Activated CD8-positive, alpha-beta memory T cell treated with anti-CD3 and anti-CD28 coated beads for 36 hours (primary cell): ENCODE data around the gene SPCS1. TPM values are rescaled to one million over a fixed set of nuclear protein-coding genes. Genes with fewer than 3 reads are reported as not detected.

Experiments used
- total RNA-seq, 2 experiments: library from RNA; stranded (reverse); gene quantifications; one replicate each; pipeline ENCODE4 v1.2.3, GENCODE V29; 2021

Gene SPCS1
- total RNA-seq, 2 experiments from 2014 or later, result 148 to 154 TPM

Other genes starting within 250 kb of the SPCS1 start
- gene STAB1, start 210.8 kb upstream of the SPCS1 start, total RNA-seq, result not detected
- 10 to 100 TPM; 97.3 to 99.2 TPM for gene NT5DC2, start 172.2 kb upstream of the SPCS1 start, total RNA-seq
- gene UQCC5, start 169.5 kb upstream of the SPCS1 start, total RNA-seq, result 10 to 100 TPM; 18.6 to 21.6 TPM
- 10 to 100 TPM; 65.4 to 71.2 TPM for gene PBRM1, start 20.2 kb upstream of the SPCS1 start, total RNA-seq
- 100 to 1,000 TPM; 240 to 247 TPM for gene GNL3, start 20.1 kb upstream of the SPCS1 start, total RNA-seq
- 10 to 100 TPM; 42.9 to 45.0 TPM for gene GLT8D1, start 315 bp upstream of the SPCS1 start, total RNA-seq
- 10 to 100 TPM; 32.4 to 33.4 TPM for gene NEK4, start 64.8 kb downstream of the SPCS1 start, total RNA-seq
- gene ITIH1, start 71.5 kb downstream of the SPCS1 start, total RNA-seq, result not detected
- not detected for gene ITIH3, start 88.7 kb downstream of the SPCS1 start, total RNA-seq
- 10 to 100 TPM in 1 of 2 experiments, 1 to 10 TPM in 1; 6.1 to 10.1 TPM for gene ITIH4, start 124.6 kb downstream of the SPCS1 start, total RNA-seq
- gene MUSTN1, start 128.9 kb downstream of the SPCS1 start, total RNA-seq, result under 1 TPM in 1 of 2 experiments, not detected in 1; 0.61 TPM
- gene STIMATE, start 191.4 kb downstream of the SPCS1 start, total RNA-seq, result 10 to 100 TPM; 36.1 to 39.8 TPM